SK-N-MC (cell line): ENCODE measurements around the gene NFIX.

Experiments used
- DNase-seq: peaks from one replicate; pipeline ENCODE4 v3.0.0-alpha.2; 2011; ENCODE audit warnings: low read depth, low spot score
- H3K27ac ChIP-seq: fragments of 200-600 bp; sonication (generic); 2 replicates; pipeline ENCODE4 v1.5.1; 2016; ENCODE audit warnings: mixed run types
- H3K36me3 ChIP-seq: fragments of 200-600 bp; sonication (generic); 2 replicates; pipeline ENCODE4 v1.6.1; 2017; ENCODE audit warnings: antibody characterized with exemption, low read length, mixed read lengths; ENCODE audit not compliant: insufficient read depth
- H3K4me3 ChIP-seq: fragments of 200-600 bp; sonication (generic); 2 replicates; pipeline ENCODE4 v1.5.1; 2016
- H3K9ac ChIP-seq: fragments of 200-600 bp; sonication (generic); 2 replicates; pipeline ENCODE4 v1.8.0; 2017; ENCODE audit warnings: mixed run types, mixed read lengths; ENCODE audit not compliant: insufficient read length
- H3K9me3 ChIP-seq: fragments of 200-600 bp; sonication (generic); 2 replicates; pipeline ENCODE4 v1.6.1; 2017; ENCODE audit warnings: low read depth, mild to moderate bottlenecking, antibody characterized with exemption, low read length, moderate library complexity, mixed read lengths
- EZH2 ChIP-seq: fragments of 200-600 bp; sonication (generic); IDR thresholded peaks from one replicate; pipeline ENCODE4 v1.6.1; 2017; ENCODE audit warnings: antibody characterized with exemption
- FOXP2 ChIP-seq: optimal IDR thresholded peaks from 2 replicates; pipeline ENCODE3; 2011; ENCODE audit warnings: mild to moderate bottlenecking, moderate library complexity; ENCODE audit not compliant: insufficient read depth; ENCODE audit errors: extremely low read length, control extremely low read depth
- POLR2AphosphoS5 ChIP-seq: IDR thresholded peaks from 2 replicates; pipeline ENCODE4 v1.6.1; 2012; ENCODE audit warnings: mild to moderate bottlenecking, low read depth, low read length, borderline replicate concordance

NFIX gene

GRCh38 chr19:13060233-13060963, 65.1 kb downstream of the NFIX start:
- Histone ChIP-seq H3K36me3 (no peaks in the 10 kb centered on the region), H3K4me3 (peak overlapping the region; percentile 81), H3K9ac (no peak overlapping the region), H3K9me3 (no peaks in the 10 kb centered on the region), H3K27ac (peak overlapping the region; percentile 34; the same call in 1 of the 2 replicates)
- TF ChIP-seq FOXP2: no peak
- TF ChIP-seq EZH2: no peak
- TF ChIP-seq POLR2AphosphoS5: no peak
- DNase-seq: no peak

- H3K9me3 ChIP-seq: no peaks in the 10 kb centered on the region
- no peaks in the 10 kb centered on the region for H3K36me3 ChIP-seq
- H3K27ac ChIP-seq: no peak overlapping the region; the same call in 1 of the 2 replicates
- no peak; the same call in 1 of the 2 replicates for TF ChIP-seq POLR2AphosphoS5
- TF ChIP-seq FOXP2: no peak
- DNase-seq: no peak
- H3K4me3 ChIP-seq: peak overlapping the region; percentile 81
- peak overlapping the region; percentile 48 for H3K9ac ChIP-seq
Observed at GRCh38 chr19:13060964-13061927, 66.0 kb downstream of the NFIX start.

- no peak for DNase-seq
- no peak for TF ChIP-seq EZH2
- no peak for TF ChIP-seq FOXP2
- TF ChIP-seq POLR2AphosphoS5: no peak
- Histone ChIP-seq H3K36me3 (no peaks in the 10 kb centered on the region; the same call in 1 of the 2 replicates), H3K4me3 (no peak overlapping the region), H3K9me3 (no peaks in the 10 kb centered on the region), H3K27ac (no peak overlapping the region), H3K9ac (no peak overlapping the region)
Observed at GRCh38 chr19:13062317-13062716, 67.0 kb downstream of the NFIX start.

- TF ChIP-seq EZH2: no peak
- no peak for TF ChIP-seq POLR2AphosphoS5
- no peak for TF ChIP-seq FOXP2
- Histone ChIP-seq H3K4me3 (no peak overlapping the region), H3K9me3 (no peaks in the 10 kb centered on the region), H3K9ac (peak overlapping the region; percentile 5), H3K36me3 (no peaks in the 10 kb centered on the region; the same call in 1 of the 2 replicates), H3K27ac (no peak overlapping the region)
- no peak for DNase-seq
Observed at GRCh38 chr19:13063461-13064091, 68.3 kb downstream of the NFIX start.

GRCh38 chr19:13064092-13064489, 68.8 kb downstream of the NFIX start:
- H3K27ac ChIP-seq: no peak overlapping the region
- H3K9me3 ChIP-seq: no peaks in the 10 kb centered on the region
- H3K4me3 ChIP-seq: no peak overlapping the region
- H3K9ac ChIP-seq: no peak overlapping the region
- H3K36me3 ChIP-seq: no peaks in the 10 kb centered on the region; the same call in 1 of the 2 replicates
- DNase-seq: no peak
- TF ChIP-seq EZH2 (no peak), POLR2AphosphoS5 (no peak), FOXP2 (no peak)

GRCh38 chr19:13066226-13066625, 71.0 kb downstream of the NFIX start:
- no peak overlapping the region for H3K4me3 ChIP-seq
- H3K36me3 ChIP-seq: no peaks in the 10 kb centered on the region; the same call in 1 of the 2 replicates
- no peak overlapping the region for H3K9ac ChIP-seq
- no peaks in the 10 kb centered on the region for H3K9me3 ChIP-seq
- no peak for DNase-seq
- TF ChIP-seq POLR2AphosphoS5 (no peak), FOXP2 (no peak), EZH2 (no peak)
- H3K27ac ChIP-seq: no peak overlapping the region

- Histone ChIP-seq H3K9ac (no peak overlapping the region), H3K4me3 (no peak overlapping the region), H3K36me3 (no peaks in the 10 kb centered on the region; the same call in 1 of the 2 replicates), H3K9me3 (no peaks in the 10 kb centered on the region), H3K27ac (no peak overlapping the region)
- TF ChIP-seq POLR2AphosphoS5 (no peak), FOXP2 (no peak), EZH2 (no peak)
- DNase-seq: no peak
Observed at GRCh38 chr19:13066933-13067807, 71.9 kb downstream of the NFIX start.
